RPMI8226 (cell line): ENCODE results near the gene MLXIP.
"Not testable (repeated sequence)": the region's sequence is repeated elsewhere in the genome, so short reads cannot be mapped to it uniquely, and the experiment has no call there.

Experiments used
- DNase-seq: peaks from one replicate; pipeline ENCODE4 v3.0.0-alpha.2; 2015

The MLXIP gene

GRCh38 chr12:122078141-122079032 is at the start of gene MLXIP:
Gene MLXIP, plus strand, starts transcription at chr12:122078756. Its CDS starts 98 bp downstream, at chr12:122078854.
- DNase-seq = peak; percentile 96

- DNase-seq = no peak
Observed at GRCh38 chr12:122028905-122029560, 49.5 kb upstream of the MLXIP start.

- DNase-seq = no peak
Observed at GRCh38 chr12:122029620-122030423, 48.7 kb upstream of the MLXIP start.

- no peak for DNase-seq
Observed at GRCh38 chr12:122030424-122031035, 48.0 kb upstream of the MLXIP start.

GRCh38 chr12:122031342-122032216 is 47.0 kb upstream of the MLXIP start:
- peak; percentile 42 for DNase-seq

- no peak for DNase-seq
Observed at GRCh38 chr12:122032580-122032979, 46.0 kb upstream of the MLXIP start.

GRCh38 chr12:122035292-122035691 is 43.3 kb upstream of the MLXIP start:
- no peak for DNase-seq

GRCh38 chr12:122036153-122036552 is 42.4 kb upstream of the MLXIP start:
- DNase-seq = no peak

- no peak for DNase-seq
Observed at GRCh38 chr12:122040579-122041386, 37.8 kb upstream of the MLXIP start.

GRCh38 chr12:122041458-122041857 is 37.1 kb upstream of the MLXIP start:
- DNase-seq = not testable (repeated sequence)

GRCh38 chr12:122042910-122043309 is 35.6 kb upstream of the MLXIP start:
- DNase-seq = no peak

GRCh38 chr12:122043476-122043875 is 35.1 kb upstream of the MLXIP start:
- DNase-seq = no peak

- DNase-seq = no peak
Observed at GRCh38 chr12:122045262-122045661, 33.3 kb upstream of the MLXIP start.

- DNase-seq = no peak
Observed at GRCh38 chr12:122046145-122046544, 32.4 kb upstream of the MLXIP start.

- no peak for DNase-seq
Observed at GRCh38 chr12:122048151-122048550, 30.4 kb upstream of the MLXIP start.

GRCh38 chr12:122049827-122050226 is 28.7 kb upstream of the MLXIP start:
- no peak for DNase-seq

- DNase-seq = no peak
Observed at GRCh38 chr12:122050706-122051105, 27.9 kb upstream of the MLXIP start.

- no peak for DNase-seq
Observed at GRCh38 chr12:122051231-122051876, 27.2 kb upstream of the MLXIP start.

GRCh38 chr12:122052285-122052684 is 26.3 kb upstream of the MLXIP start:
- no peak for DNase-seq

- no peak for DNase-seq
Observed at GRCh38 chr12:122054842-122055520, 23.6 kb upstream of the MLXIP start.
